Upper lobe of left lung (tissue), 6 donors: ENCODE results near the gene SFSWAP. TPM values are rescaled to one million over a fixed set of nuclear protein-coding genes. Genes with fewer than 3 reads are reported as not detected.

Experiments
- ATAC-seq, 2 donors: fragments of 200-7000 bp; cut with Tn5 transposase; one replicate each; pipeline ENCODE4 v1.9.1; 2022; ENCODE audit warnings: mild to moderate bottlenecking in 2 of 2, moderate library complexity in 2 of 2; ENCODE audit not compliant: low FRiP score in 2 of 2
- DNase-seq, 2 donors: peaks; one replicate each; pipeline ENCODE4 v3.0.0-alpha.2; 2019 to 2020
- H3K27ac ChIP-seq, 4 donors: fragments of 200-600 bp; sonication (generic); one replicate each; pipeline ENCODE4 v1.5.1; 2016 to 2019
- H3K27me3 ChIP-seq, 4 donors: fragments of 200-600 bp; sonication (generic); one replicate each; pipeline ENCODE4 v1.5.1; 2017 to 2019
- H3K36me3 ChIP-seq, 4 donors: fragments of 200-600 bp; sonication (generic); one replicate each; pipeline ENCODE4 v1.5.1; 2016 to 2019
- H3K4me1 ChIP-seq, 4 donors: fragments of 200-600 bp; sonication (generic); one replicate each; pipeline ENCODE4 v1.5.1; 2018 to 2019
- H3K4me3 ChIP-seq, 4 donors: fragments of 200-600 bp; sonication (generic); one replicate each; pipeline ENCODE4 v1.5.1; 2017 to 2019; ENCODE audit warnings: mild to moderate bottlenecking in 2 of 4, moderate library complexity in 1 of 4
- H3K9me3 ChIP-seq, 4 donors: fragments of 200-600 bp; sonication (generic); one replicate each; pipeline ENCODE4 v1.5.1; 2018 to 2019
- CTCF ChIP-seq, 6 experiments: fragments of 450-650 bp in 4 of 6; fragments of 200-600 bp in 2 of 6; sonication (generic) in 2 of 6; IDR thresholded peaks; one replicate each; pipeline ENCODE4 v1.5.1; 2016 to 2019; ENCODE audit warnings: antibody characterized with exemption in 6 of 6
- EP300 ChIP-seq, 4 donors: sonication (generic); formaldehyde crosslinking; IDR thresholded peaks; one replicate each; pipeline ENCODE4 v1.5.1; 2017; ENCODE audit warnings: antibody characterized with exemption in 4 of 4, control low read depth in 2 of 4
- POLR2A ChIP-seq, 4 donors: fragments of 450-650 bp; IDR thresholded peaks; one replicate each; pipeline ENCODE4 v1.5.1; 2016 to 2017; ENCODE audit warnings: antibody characterized with exemption in 4 of 4, mild to moderate bottlenecking in 2 of 4
- POLR2AphosphoS5 ChIP-seq, 2 donors: sonication (generic); formaldehyde crosslinking; IDR thresholded peaks; one replicate each; pipeline ENCODE4 v1.5.1; 2017; ENCODE audit warnings: antibody characterized with exemption in 2 of 2
- WGBS, 2 donors: methylation state at CpG; one replicate each; pipeline ENCODE4 v1.1.5; 2017 to 2018; 5-methylcytosine and 5-hydroxymethylcytosine counted together
- total RNA-seq, 6 donors: library from RNA; depleted of rRNA in 4 of 6; stranded (reverse); fragments of >200 nt in 4 of 6; gene quantifications; one replicate each; pipeline versions ENCODE4 v1.1.0 to v1.2.1, GENCODE V29; 2016 to 2021
- donor health status: DM: no; HTN: no; CAD: no; lungs with moderate emphysema.
- donor health status: DM: no; HTN: yes; CAD: no; lungs with severe emphysema.

SFSWAP gene
- total RNA-seq, 6 donors from 2014 or later, result 33.9 to 136 (median 51.4) TPM

GRCh38 chr12:131745706-131746105, 34.8 kb downstream of the SFSWAP start:
- Histone ChIP-seq H3K27me3 (no peaks in the 10 kb centered on the region), H3K27ac (no peak overlapping the region), H3K36me3 (peaks cover 11 to 95% (median 49%) of the 10 kb centered on the region in 4 donors), H3K9me3 (no peaks in the 10 kb centered on the region), H3K4me3 (no peak overlapping the region), H3K4me1 (no peaks in the 10 kb centered on the region)
- 90 to 98% methylated on average over 7 of the region's 7 CpGs for WGBS, 2 donors
- no peak for ATAC-seq
- DNase-seq, result no peak
- no peak for TF ChIP-seq POLR2AphosphoS5 (IDR thresholded peaks at IDR 0.05)
- no peak for TF ChIP-seq EP300 (IDR thresholded peaks at IDR 0.05)
- TF ChIP-seq CTCF (IDR thresholded peaks at IDR 0.05), result no peak
- TF ChIP-seq POLR2A (IDR thresholded peaks at IDR 0.05), result no peak

- Histone ChIP-seq H3K27ac (no peak overlapping the region), H3K4me1 (no peaks in the 10 kb centered on the region), H3K27me3 (no peaks in the 10 kb centered on the region), H3K4me3 (no peak overlapping the region), H3K36me3 (peaks cover 6 to 89% (median 49%) of the 10 kb centered on the region in 4 donors), H3K9me3 (no peaks in the 10 kb centered on the region)
- WGBS, 2 donors, result 93 to 94% methylated on average over 12 of the region's 12 CpGs
- ATAC-seq, result peak in 1 of 2 donors; percentile 26
- TF ChIP-seq EP300 (IDR thresholded peaks at IDR 0.05), result no peak
- TF ChIP-seq POLR2A (IDR thresholded peaks at IDR 0.05), result no peak
- no peak for TF ChIP-seq POLR2AphosphoS5 (IDR thresholded peaks at IDR 0.05)
- TF ChIP-seq CTCF (IDR thresholded peaks at IDR 0.05), result no peak
- no peak for DNase-seq
Measured at GRCh38 chr12:131747276-131748177, 36.6 kb downstream of the SFSWAP start.

DNA sequence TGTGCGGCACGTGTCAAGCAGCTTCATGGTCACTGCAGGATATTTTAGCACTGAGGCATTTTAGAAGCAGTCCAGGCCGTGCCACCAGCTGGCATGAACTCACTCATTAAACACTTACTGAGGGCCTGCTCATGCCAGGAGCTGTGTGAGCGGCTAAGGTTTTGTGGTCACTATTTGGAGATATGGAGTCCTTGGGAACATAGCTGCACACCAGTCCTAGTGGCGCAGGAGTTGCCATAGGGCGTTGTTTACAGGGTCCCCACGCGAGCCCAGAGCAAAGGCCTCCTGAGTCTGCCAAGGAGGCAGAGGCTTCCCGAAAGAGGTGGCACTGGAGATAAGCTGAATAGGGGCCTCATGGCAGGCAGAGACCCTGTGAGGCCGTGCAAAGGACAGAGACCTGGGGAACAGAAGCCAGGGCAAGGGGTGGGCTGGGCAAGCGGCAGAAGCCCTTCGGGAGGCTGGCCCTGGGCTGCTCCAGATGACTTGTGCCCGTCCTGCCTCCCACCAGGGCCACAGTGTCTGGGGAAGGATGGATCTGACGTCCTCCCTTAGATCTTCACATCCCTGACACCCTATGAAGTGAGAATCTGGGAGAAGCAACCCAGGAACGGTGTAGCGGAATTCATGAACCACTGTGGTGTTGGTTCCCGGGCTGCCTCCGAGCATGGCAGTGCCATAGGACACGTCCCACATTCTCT, 38.9 kb downstream of the SFSWAP start:
- no peaks in the 10 kb centered on the region for H3K27me3 ChIP-seq
- no peaks in the 10 kb centered on the region for H3K9me3 ChIP-seq
- H3K4me3 ChIP-seq, result no peak overlapping the region
- no peak overlapping the region for H3K27ac ChIP-seq
- no peaks in the 10 kb centered on the region for H3K4me1 ChIP-seq
- WGBS, 2 donors, result 97% methylated on average over 18 to 19 of the region's 19 CpGs
- no peak for ATAC-seq
- no peak for TF ChIP-seq POLR2AphosphoS5 (IDR thresholded peaks at IDR 0.05)
- TF ChIP-seq CTCF (IDR thresholded peaks at IDR 0.05), result no peak
- no peak for TF ChIP-seq EP300 (IDR thresholded peaks at IDR 0.05)
- TF ChIP-seq POLR2A (IDR thresholded peaks at IDR 0.05), result no peak
- no peak for DNase-seq
- peaks cover 19 to 89% (median 53%) of the 10 kb centered on the region in 4 donors for H3K36me3 ChIP-seq

DNA sequence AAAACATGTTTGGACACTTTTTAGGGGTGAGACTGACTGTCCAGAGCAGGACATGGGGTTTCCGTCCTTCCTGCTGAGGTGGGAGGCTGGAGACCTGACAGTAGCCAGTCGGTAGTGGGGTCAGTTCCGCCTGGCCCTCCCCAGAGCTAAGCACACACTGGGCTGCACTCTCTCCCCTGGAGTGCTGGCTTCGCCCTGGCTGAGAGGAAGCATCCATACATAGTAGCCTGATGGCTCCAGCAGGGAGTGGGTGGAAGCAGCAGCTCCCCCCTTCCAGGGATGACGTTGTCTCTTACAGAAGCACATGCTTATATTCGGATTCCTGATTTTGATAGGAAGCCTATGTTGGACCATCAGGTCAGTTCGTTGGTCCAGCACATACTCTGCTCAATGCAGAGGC, 40.4 kb downstream of the SFSWAP start:
- ATAC-seq (no peak), DNase-seq (no peak)
- H3K4me1 ChIP-seq, result no peaks in the 10 kb centered on the region
- no peak overlapping the region for H3K27ac ChIP-seq
- 81 to 89% methylated on average over 5 to 7 of the region's 7 CpGs for WGBS, 2 donors
- no peaks in the 10 kb centered on the region for H3K9me3 ChIP-seq
- no peak for TF ChIP-seq EP300 (IDR thresholded peaks at IDR 0.05)
- no peak for TF ChIP-seq CTCF (IDR thresholded peaks at IDR 0.05)
- TF ChIP-seq POLR2A (IDR thresholded peaks at IDR 0.05), result no peak
- TF ChIP-seq POLR2AphosphoS5 (IDR thresholded peaks at IDR 0.05), result no peak
- peaks cover 30 to 90% (median 63%) of the 10 kb centered on the region in 4 donors for H3K36me3 ChIP-seq
- no peak overlapping the region for H3K4me3 ChIP-seq
- H3K27me3 ChIP-seq, result no peaks in the 10 kb centered on the region
